ENCODE results near the gene RTN4RL1. TPM values are rescaled to one million over a fixed set of nuclear protein-coding genes. Genes with fewer than 3 reads are reported as not detected.

The RTN4RL1 gene
- total and polyA plus RNA-seq, 4 donors = 0.65 to 7.3 (median 2.4) TPM

DNA sequence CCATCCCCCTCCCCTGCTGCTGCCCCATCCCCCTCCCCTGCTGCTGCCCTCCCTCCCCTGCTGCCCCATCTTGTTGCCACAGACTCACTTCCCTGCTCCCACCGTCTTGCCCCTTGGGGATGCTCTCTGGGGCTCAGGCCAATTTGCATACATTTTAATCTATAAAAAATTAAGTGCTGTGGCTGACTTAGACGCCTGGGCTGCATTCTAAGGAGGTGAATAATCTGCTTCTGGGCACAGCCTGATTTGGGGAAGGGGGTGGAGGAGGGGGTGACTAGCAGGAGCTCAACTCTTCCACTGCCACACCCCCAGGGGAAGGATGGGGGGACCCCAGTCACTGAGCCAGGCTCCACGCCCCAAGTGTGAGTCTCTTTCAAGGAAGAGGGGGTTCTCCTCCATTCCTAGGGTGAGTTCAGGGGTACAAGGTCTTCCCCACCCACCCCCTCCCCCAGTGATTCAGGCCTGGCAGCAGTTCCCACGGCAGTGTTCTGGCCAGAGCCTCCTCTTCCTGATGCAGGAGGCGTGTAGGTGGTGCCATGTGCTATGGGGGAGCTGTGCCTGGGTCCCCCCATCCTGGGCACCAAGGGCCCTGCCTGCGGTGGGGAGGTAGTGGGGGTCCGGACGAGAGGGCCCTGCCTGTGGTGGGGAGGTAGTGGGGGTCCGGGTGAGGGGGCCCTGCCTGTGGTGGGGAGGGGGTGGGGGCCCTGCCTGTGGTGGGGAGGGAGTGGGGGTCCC lies 9.8 kb upstream of the RTN4RL1 start:
- Histone ChIP-seq H3K9ac (ENCODE audit: insufficient read depth in 1 of 2, low read length in 2 of 2) (no peak overlapping the region), H3K4me3 (no peak overlapping the region), H3K9me3 (ENCODE audit: control insufficient read depth in 4 of 4, insufficient read depth in 3 of 4, low read length in 3 of 4) (no peaks in the 10 kb centered on the region), H3K27ac (ENCODE audit: low read depth in 1 of 2, low read length in 1 of 2) (no peak overlapping the region), H3K4me1 (ENCODE audit: control insufficient read depth in 5 of 5, insufficient read depth in 5 of 5, low read length in 5 of 5) (peaks cover 0 to 7% (median 4%) of the 10 kb centered on the region in 5 donors), H3K27me3 (ENCODE audit: control insufficient read depth in 3 of 3, insufficient read depth in 3 of 3, low read length in 2 of 3) (no peaks in the 10 kb centered on the region), H3K36me3 (ENCODE audit: control insufficient read depth in 4 of 4, insufficient read depth in 4 of 4, low read length in 4 of 4) (peaks cover 0 to 41% (median 16%) of the 10 kb centered on the region in 4 donors)
- ATAC-seq (ENCODE audit: insufficient read depth, low FRiP score) (no peak), DNase-seq (no peak)
- 66 to 74% methylated on average over 6 to 9 of the region's 9 CpGs for WGBS, 2 donors
- TF ChIP-seq, protein P1, sequence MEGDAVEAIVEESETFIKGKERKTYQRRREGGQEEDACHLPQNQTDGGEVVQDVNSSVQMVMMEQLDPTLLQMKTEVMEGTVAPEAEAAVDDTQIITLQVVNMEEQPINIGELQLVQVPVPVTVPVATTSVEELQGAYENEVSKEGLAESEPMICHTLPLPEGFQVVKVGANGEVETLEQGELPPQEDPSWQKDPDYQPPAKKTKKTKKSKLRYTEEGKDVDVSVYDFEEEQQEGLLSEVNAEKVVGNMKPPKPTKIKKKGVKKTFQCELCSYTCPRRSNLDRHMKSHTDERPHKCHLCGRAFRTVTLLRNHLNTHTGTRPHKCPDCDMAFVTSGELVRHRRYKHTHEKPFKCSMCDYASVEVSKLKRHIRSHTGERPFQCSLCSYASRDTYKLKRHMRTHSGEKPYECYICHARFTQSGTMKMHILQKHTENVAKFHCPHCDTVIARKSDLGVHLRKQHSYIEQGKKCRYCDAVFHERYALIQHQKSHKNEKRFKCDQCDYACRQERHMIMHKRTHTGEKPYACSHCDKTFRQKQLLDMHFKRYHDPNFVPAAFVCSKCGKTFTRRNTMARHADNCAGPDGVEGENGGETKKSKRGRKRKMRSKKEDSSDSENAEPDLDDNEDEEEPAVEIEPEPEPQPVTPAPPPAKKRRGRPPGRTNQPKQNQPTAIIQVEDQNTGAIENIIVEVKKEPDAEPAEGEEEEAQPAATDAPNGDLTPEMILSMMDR (IDR thresholded peaks at IDR 0.05; ENCODE audit: control extremely low read depth, extremely low read depth) = no peak

DNA sequence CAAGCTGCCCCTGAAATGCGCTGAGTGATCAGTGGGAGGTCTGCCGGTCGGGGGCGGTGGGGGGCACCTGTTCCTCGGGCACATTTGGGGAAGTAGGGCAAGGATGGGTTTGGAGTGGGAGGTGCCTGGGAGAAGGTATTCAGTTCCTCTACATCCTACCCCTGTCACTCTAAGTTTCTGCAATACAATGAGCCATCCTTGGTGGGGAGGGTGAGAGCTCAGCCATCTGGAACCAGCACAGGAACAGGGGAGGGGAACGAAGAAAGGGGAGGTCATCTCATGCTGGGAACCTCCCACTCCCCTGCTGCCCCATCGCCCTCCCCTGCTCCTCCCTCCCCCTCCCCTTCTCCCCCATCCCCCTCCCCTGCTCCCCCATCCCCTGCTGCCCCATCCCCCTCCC lies 9.0 kb upstream of the RTN4RL1 start:
- TF ChIP-seq, protein P1 (IDR thresholded peaks at IDR 0.05; ENCODE audit: control extremely low read depth, extremely low read depth) = no peak
- Histone ChIP-seq H3K27me3 (ENCODE audit: control insufficient read depth in 3 of 3, insufficient read depth in 3 of 3, low read length in 2 of 3) (no peaks in the 10 kb centered on the region), H3K4me3 (no peak overlapping the region), H3K36me3 (ENCODE audit: control insufficient read depth in 4 of 4, insufficient read depth in 4 of 4, low read length in 4 of 4) (peaks cover 0 to 38% (median 15%) of the 10 kb centered on the region in 4 donors), H3K27ac (ENCODE audit: low read depth in 1 of 2, low read length in 1 of 2) (no peak overlapping the region), H3K4me1 (ENCODE audit: control insufficient read depth in 5 of 5, insufficient read depth in 5 of 5, low read length in 5 of 5) (peaks cover 0 to 7% (median 6%) of the 10 kb centered on the region in 5 donors), H3K9ac (ENCODE audit: insufficient read depth in 1 of 2, low read length in 2 of 2) (no peak overlapping the region), H3K9me3 (ENCODE audit: control insufficient read depth in 4 of 4, insufficient read depth in 3 of 4, low read length in 3 of 4) (no peaks in the 10 kb centered on the region)
- no peak for DNase-seq
- WGBS, 2 donors = 79% methylated on average over 7 of the region's 7 CpGs
- ATAC-seq (ENCODE audit: insufficient read depth, low FRiP score) = no peak

DNA sequence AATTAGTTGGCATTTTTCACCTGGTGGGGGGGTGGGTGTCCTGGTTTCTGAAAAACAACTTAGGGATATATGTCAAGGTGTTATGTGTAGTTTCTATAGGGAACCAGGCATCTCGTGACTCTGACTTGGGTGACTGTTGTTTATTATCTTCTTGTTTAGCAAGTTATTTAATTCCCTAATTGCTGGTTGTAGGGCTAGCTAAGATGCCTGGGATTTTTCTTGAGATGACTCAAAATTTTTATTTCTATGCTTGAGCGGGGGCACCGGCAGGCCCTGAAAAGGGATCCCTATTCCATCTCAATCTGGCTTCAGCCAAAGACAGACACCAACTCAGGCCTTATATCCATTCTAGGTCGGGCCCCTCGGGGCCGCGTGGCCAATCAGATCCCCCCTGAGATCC lies 8.0 kb upstream of the RTN4RL1 start:
- Histone ChIP-seq H3K4me3 (no peak overlapping the region), H3K27ac (ENCODE audit: low read depth in 1 of 2, low read length in 1 of 2) (no peak overlapping the region), H3K4me1 (ENCODE audit: control insufficient read depth in 5 of 5, insufficient read depth in 5 of 5, low read length in 5 of 5) (peaks cover 0 to 7% (median 6%) of the 10 kb centered on the region in 5 donors), H3K9me3 (ENCODE audit: control insufficient read depth in 4 of 4, insufficient read depth in 3 of 4, low read length in 3 of 4) (no peaks in the 10 kb centered on the region), H3K36me3 (ENCODE audit: control insufficient read depth in 4 of 4, insufficient read depth in 4 of 4, low read length in 4 of 4) (peaks cover 0 to 33% (median 15%) of the 10 kb centered on the region in 4 donors), H3K27me3 (ENCODE audit: control insufficient read depth in 3 of 3, insufficient read depth in 3 of 3, low read length in 2 of 3) (no peaks in the 10 kb centered on the region), H3K9ac (ENCODE audit: insufficient read depth in 1 of 2, low read length in 2 of 2) (no peak overlapping the region)
- ATAC-seq (ENCODE audit: insufficient read depth, low FRiP score) (no peak), DNase-seq (no peak)
- TF ChIP-seq, protein P1 (IDR thresholded peaks at IDR 0.05; ENCODE audit: control extremely low read depth, extremely low read depth) = no peak
- 94 to 95% methylated on average over 7 of the region's 7 CpGs for WGBS, 2 donors
